Central memory CD8-positive, alpha-beta T cell (primary cell): ENCODE results near the gene FIG4.
"Not testable (repeated sequence)": the region's sequence is repeated elsewhere in the genome, so short reads cannot be mapped to it uniquely, and the experiment has no call there.

Experiments used
- ATAC-seq: fragments of 150-1000 bp; cut with Tn5 transposase; replicated peaks from 2 replicates; pipeline ENCODE4 v1.10.0; 2022; ENCODE audit warnings: mild to moderate bottlenecking, moderate FRiP score, moderate number of reproducible peaks; ENCODE audit not compliant: poor library complexity, severe bottlenecking; ENCODE audit errors: extremely low read depth
- DNase-seq, 2 donors: peaks; one replicate each; pipeline ENCODE4 v3.0.0; 2021; ENCODE audit warnings: low spot score in 2 of 2
- H3K27ac Mint-ChIP-seq: one replicate; pipeline ENCODE4 v1.8.0; 2022; ENCODE audit warnings: low read depth, mild to moderate bottlenecking, moderate library complexity, mixed read lengths
- H3K27me3 Mint-ChIP-seq: one replicate; pipeline ENCODE4 v1.8.0; 2022; ENCODE audit warnings: mixed read lengths
- H3K36me3 Mint-ChIP-seq: one replicate; pipeline ENCODE4 v1.8.0; 2022; ENCODE audit warnings: mild to moderate bottlenecking, moderate library complexity, mixed read lengths; ENCODE audit not compliant: insufficient read depth
- H3K4me1 Mint-ChIP-seq: one replicate; pipeline ENCODE4 v1.8.0; 2022; ENCODE audit warnings: mixed read lengths
- H3K4me3 Mint-ChIP-seq: one replicate; pipeline ENCODE4 v1.8.0; 2022; ENCODE audit warnings: mild to moderate bottlenecking, moderate library complexity, mixed read lengths
- H3K9me3 Mint-ChIP-seq: one replicate; pipeline ENCODE4 v1.8.0; 2022; ENCODE audit warnings: mixed read lengths

The FIG4 gene

GRCh38 chr6:109713097-109713496, 22.0 kb downstream of the FIG4 start:
- peaks cover 50% of the 10 kb centered on the region for H3K4me1 Mint-ChIP-seq
- peaks cover 4% of the 10 kb centered on the region for H3K36me3 Mint-ChIP-seq
- DNase-seq, result no peak
- no peak for ATAC-seq
- no peak overlapping the region for H3K27ac Mint-ChIP-seq
- H3K4me3 Mint-ChIP-seq, result no peak overlapping the region
- no peaks in the 10 kb centered on the region for H3K27me3 Mint-ChIP-seq
- H3K9me3 Mint-ChIP-seq, result no peaks in the 10 kb centered on the region

- H3K36me3 Mint-ChIP-seq, result peaks cover 5% of the 10 kb centered on the region
- H3K4me1 Mint-ChIP-seq, result peaks cover 44% of the 10 kb centered on the region
- DNase-seq, result no peak
- no peaks in the 10 kb centered on the region for H3K27me3 Mint-ChIP-seq
- ATAC-seq, result no peak
- peak overlapping the region; percentile 72 for H3K27ac Mint-ChIP-seq
- no peak overlapping the region for H3K4me3 Mint-ChIP-seq
- H3K9me3 Mint-ChIP-seq, result no peaks in the 10 kb centered on the region
These were observed 23.1 kb downstream of the FIG4 start for GRCh38 chr6:109714166-109714565.

- Mint-ChIP-seq H3K9me3 (no peaks in the 10 kb centered on the region), H3K4me1 (peaks cover 40% of the 10 kb centered on the region), H3K27me3 (no peaks in the 10 kb centered on the region), H3K27ac (peak overlapping the region; percentile 72), H3K36me3 (peaks cover 6% of the 10 kb centered on the region), H3K4me3 (no peak overlapping the region)
- DNase-seq (no peak), ATAC-seq (no peak)
These were observed 23.5 kb downstream of the FIG4 start for GRCh38 chr6:109714611-109715010.

- H3K27me3 Mint-ChIP-seq, result no peaks in the 10 kb centered on the region
- peaks cover 6% of the 10 kb centered on the region for H3K36me3 Mint-ChIP-seq
These were observed 24.5 kb downstream of the FIG4 start for GRCh38 chr6:109715616-109716015.

GRCh38 chr6:109717971-109718370, 26.9 kb downstream of the FIG4 start:
- H3K27ac Mint-ChIP-seq, result no peak overlapping the region

More at GRCh38 chr6:109715616-109716015, 24.5 kb downstream of the FIG4 start:
- ATAC-seq (no peak), DNase-seq (no peak)
- Mint-ChIP-seq H3K4me1 (peaks cover 33% of the 10 kb centered on the region), H3K9me3 (no peaks in the 10 kb centered on the region), H3K4me3 (no peak overlapping the region), H3K27ac (no peak overlapping the region)

GRCh38 chr6:109718991-109719390, 27.9 kb downstream of the FIG4 start:
- Mint-ChIP-seq H3K36me3 (peaks cover 9% of the 10 kb centered on the region), H3K27me3 (no peaks in the 10 kb centered on the region), H3K9me3 (no peaks in the 10 kb centered on the region), H3K4me1 (peaks cover 14% of the 10 kb centered on the region), H3K27ac (no peak overlapping the region), H3K4me3 (no peak overlapping the region)
- DNase-seq (no peak), ATAC-seq (no peak)

More at GRCh38 chr6:109717971-109718370, 26.9 kb downstream of the FIG4 start:
- peaks cover 9% of the 10 kb centered on the region for H3K36me3 Mint-ChIP-seq
- H3K4me3 Mint-ChIP-seq, result no peak overlapping the region
- no peaks in the 10 kb centered on the region for H3K9me3 Mint-ChIP-seq
- H3K27me3 Mint-ChIP-seq, result no peaks in the 10 kb centered on the region
- peaks cover 21% of the 10 kb centered on the region for H3K4me1 Mint-ChIP-seq
- ATAC-seq (no peak), DNase-seq (no peak)

GRCh38 chr6:109720311-109720710, 29.2 kb downstream of the FIG4 start:
- no peak for ATAC-seq
- Mint-ChIP-seq H3K9me3 (no peaks in the 10 kb centered on the region), H3K4me1 (peaks cover 10% of the 10 kb centered on the region), H3K4me3 (no peak overlapping the region), H3K27me3 (no peaks in the 10 kb centered on the region), H3K36me3 (peaks cover 12% of the 10 kb centered on the region), H3K27ac (no peak overlapping the region)
- no peak for DNase-seq

GRCh38 chr6:109722011-109722410, 30.9 kb downstream of the FIG4 start:
- Mint-ChIP-seq H3K27ac (peak overlapping the region; percentile 19), H3K4me3 (no peak overlapping the region), H3K36me3 (peaks cover 11% of the 10 kb centered on the region), H3K27me3 (no peaks in the 10 kb centered on the region), H3K9me3 (no peaks in the 10 kb centered on the region), H3K4me1 (peaks cover 10% of the 10 kb centered on the region)
- DNase-seq (no peak), ATAC-seq (no peak)

GRCh38 chr6:109722564-109723254, 31.6 kb downstream of the FIG4 start:
- Mint-ChIP-seq H3K4me1 (peaks cover 10% of the 10 kb centered on the region), H3K9me3 (no peaks in the 10 kb centered on the region), H3K4me3 (no peak overlapping the region), H3K27ac (peak overlapping the region; percentile 19), H3K36me3 (peaks cover 11% of the 10 kb centered on the region), H3K27me3 (no peaks in the 10 kb centered on the region)
- DNase-seq, result no peak
- no peak for ATAC-seq

GRCh38 chr6:109725250-109725649, 34.2 kb downstream of the FIG4 start:
- not testable (repeated sequence) for H3K27ac Mint-ChIP-seq, H3K36me3 Mint-ChIP-seq

GRCh38 chr6:109736273-109737025, 45.4 kb downstream of the FIG4 start:
- Mint-ChIP-seq H3K36me3 (peaks cover 1% of the 10 kb centered on the region), H3K27me3 (no peaks in the 10 kb centered on the region), H3K9me3 (no peaks in the 10 kb centered on the region), H3K4me1 (no peaks in the 10 kb centered on the region), H3K27ac (no peak overlapping the region), H3K4me3 (no peak overlapping the region)
- DNase-seq (no peak), ATAC-seq (no peak)

More at GRCh38 chr6:109725250-109725649, 34.2 kb downstream of the FIG4 start:
- H3K4me1 Mint-ChIP-seq, result peaks cover 10% of the 10 kb centered on the region
- not testable (repeated sequence) for H3K4me3 Mint-ChIP-seq, H3K9me3 Mint-ChIP-seq, DNase-seq, ATAC-seq, H3K27me3 Mint-ChIP-seq

- Mint-ChIP-seq H3K27ac (no peak overlapping the region), H3K27me3 (no peaks in the 10 kb centered on the region), H3K4me3 (no peak overlapping the region), H3K36me3 (peaks cover 1% of the 10 kb centered on the region), H3K4me1 (no peaks in the 10 kb centered on the region), H3K9me3 (no peaks in the 10 kb centered on the region)
- no peak for DNase-seq
- no peak for ATAC-seq
These were observed 47.2 kb downstream of the FIG4 start for GRCh38 chr6:109738255-109738654.

- H3K36me3 Mint-ChIP-seq, result peaks cover 3% of the 10 kb centered on the region
- ATAC-seq (no peak), DNase-seq (no peak)
These were observed 47.6 kb downstream of the FIG4 start for GRCh38 chr6:109738667-109739066.

More at GRCh38 chr6:109738667-109739066, 47.6 kb downstream of the FIG4 start:
- Mint-ChIP-seq H3K27ac (no peak overlapping the region), H3K4me1 (no peaks in the 10 kb centered on the region), H3K9me3 (no peaks in the 10 kb centered on the region), H3K4me3 (no peak overlapping the region), H3K27me3 (no peaks in the 10 kb centered on the region)
